ES-I3 (cell line): Measurements from ENCODE around the gene PPP6R1.

Experiments
- H3K36me3 ChIP-seq: 2 replicates; pipeline ENCODE4 v1.6.1; 2013; ENCODE audit warnings: mild to moderate bottlenecking, low read length, control low read depth, moderate library complexity; ENCODE audit not compliant: insufficient read depth
- H3K4me1 ChIP-seq: 2 replicates; pipeline ENCODE4 v1.6.1; 2013; ENCODE audit warnings: mild to moderate bottlenecking, control low read depth, low read length; ENCODE audit not compliant: insufficient read depth
- H3K9ac ChIP-seq: 2 replicates; pipeline ENCODE4 v1.6.1; 2013; ENCODE audit warnings: low read depth, mild to moderate bottlenecking, low read length, moderate library complexity
- H3K9me3 ChIP-seq: 2 replicates; pipeline ENCODE4 v1.6.1; 2013; ENCODE audit warnings: mild to moderate bottlenecking, low read length, moderate library complexity; ENCODE audit not compliant: control insufficient read depth, insufficient read depth

The PPP6R1 gene

DNA sequence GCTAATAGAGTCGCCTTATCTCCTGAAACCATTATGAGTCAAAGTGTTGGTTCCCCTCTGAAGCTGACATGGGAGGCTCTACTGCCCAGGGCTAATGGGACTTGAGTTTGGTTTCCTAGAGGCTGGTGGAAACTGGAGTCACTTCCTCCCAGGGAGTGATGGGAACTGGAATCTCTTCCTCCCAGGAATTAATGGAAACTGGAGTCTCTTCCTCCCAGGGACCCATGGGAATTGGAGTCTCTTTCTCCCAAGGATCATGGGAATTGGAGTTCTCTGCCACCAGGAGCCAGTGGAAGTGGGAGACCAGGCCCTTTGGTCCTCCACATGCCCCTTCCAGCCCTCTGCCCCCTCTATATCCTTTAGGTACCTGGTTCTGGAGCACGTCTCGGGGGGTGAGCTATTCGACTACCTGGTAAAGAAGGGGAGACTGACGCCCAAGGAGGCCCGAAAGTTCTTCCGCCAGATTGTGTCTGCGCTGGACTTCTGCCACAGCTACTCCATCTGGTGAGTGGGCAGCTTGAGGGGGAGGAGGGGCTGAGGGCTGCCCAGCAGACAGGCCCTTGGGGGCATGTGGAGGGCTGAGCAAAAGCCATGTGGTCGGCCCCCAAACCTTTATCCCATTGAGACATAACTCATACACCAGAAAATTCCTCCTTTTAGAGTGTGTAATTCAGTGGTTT is 30.4 kb upstream of the PPP6R1 start:
- no peak overlapping the region for H3K9ac ChIP-seq
- no peaks in the 10 kb centered on the region for H3K9me3 ChIP-seq
- no peaks in the 10 kb centered on the region; the same call in 1 of the 2 replicates for H3K4me1 ChIP-seq
- no peaks in the 10 kb centered on the region for H3K36me3 ChIP-seq

DNA sequence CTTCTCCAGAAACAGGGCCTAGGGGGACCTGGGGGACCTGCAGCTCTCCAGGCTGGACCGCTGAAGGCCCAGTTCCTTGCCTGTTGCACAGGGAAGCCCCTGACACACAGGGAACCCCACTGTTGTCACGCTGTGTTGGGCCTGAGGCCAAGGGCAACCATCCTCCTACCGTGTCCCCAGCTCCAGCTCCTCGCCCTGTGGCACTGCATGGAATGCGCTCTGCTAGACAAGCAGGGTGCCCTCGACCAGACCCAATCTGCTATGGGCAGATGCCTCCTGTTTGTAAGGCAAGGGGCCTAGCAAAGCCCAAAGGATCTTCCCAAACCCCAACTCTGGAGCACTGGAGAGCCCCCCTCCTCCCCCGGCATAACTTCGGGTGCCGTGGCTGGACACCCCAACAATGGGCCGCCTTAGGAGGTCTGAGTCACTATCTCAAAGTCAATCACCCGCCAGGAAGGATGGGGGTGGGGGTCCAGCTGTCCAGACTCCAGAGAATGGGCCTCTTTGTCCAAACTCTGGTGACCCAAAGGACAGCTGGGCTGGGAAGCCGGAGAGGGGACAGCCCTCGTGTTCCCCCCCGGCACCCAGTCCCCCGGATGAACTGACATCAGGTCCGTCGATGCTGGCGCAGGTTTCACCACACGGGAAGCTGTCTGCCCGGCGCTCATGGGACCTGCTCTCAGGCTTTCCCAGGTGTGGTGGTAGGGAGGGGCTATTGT is 28.7 kb upstream of the PPP6R1 start:
- Histone ChIP-seq H3K36me3 (no peaks in the 10 kb centered on the region), H3K4me1 (no peaks in the 10 kb centered on the region; the same call in 1 of the 2 replicates), H3K9ac (no peak overlapping the region), H3K9me3 (no peaks in the 10 kb centered on the region)

- no peaks in the 10 kb centered on the region for H3K36me3 ChIP-seq
- H3K9ac ChIP-seq = peak overlapping the region; percentile 41; the same call in 1 of the 2 replicates
- no peaks in the 10 kb centered on the region for H3K9me3 ChIP-seq
- H3K4me1 ChIP-seq = peaks cover 10% of the 10 kb centered on the region; the same call in 1 of the 2 replicates
Measured at GRCh38 chr19:55285229-55285890, 26.5 kb upstream of the PPP6R1 start.

DNA sequence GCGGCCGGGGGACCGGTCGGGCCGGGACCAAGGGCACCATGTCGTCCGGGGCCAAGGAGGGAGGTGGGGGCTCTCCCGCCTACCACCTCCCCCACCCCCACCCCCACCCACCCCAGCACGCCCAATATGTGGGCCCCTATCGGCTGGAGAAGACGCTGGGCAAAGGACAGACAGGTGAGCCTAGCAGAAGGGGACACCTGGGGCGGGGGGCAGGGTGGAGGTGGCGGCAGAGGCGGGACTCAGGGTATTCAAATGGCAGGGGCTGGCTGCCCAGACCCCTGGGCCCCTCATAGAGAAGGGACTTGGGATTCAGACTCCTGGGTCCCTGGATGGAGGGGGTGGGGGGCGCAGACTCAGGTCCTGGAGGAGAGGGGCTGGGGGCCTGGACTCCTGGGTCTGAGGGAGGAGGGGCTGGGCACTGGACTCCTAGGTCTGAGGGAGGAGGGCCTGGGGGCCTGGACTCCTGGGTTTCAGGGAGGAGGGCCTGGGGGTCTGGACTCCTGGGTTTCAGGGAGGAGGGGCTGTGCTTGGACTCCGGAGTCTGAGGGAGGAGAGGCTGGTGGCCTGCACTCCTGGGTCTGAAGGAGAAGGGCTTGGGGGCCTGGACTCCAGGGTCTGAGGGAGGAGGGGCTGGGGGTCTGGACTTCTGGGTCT is 25.7 kb upstream of the PPP6R1 start:
- peaks cover 10% of the 10 kb centered on the region; the same call in 1 of the 2 replicates for H3K4me1 ChIP-seq
- peak overlapping the region; percentile 41; the same call in 1 of the 2 replicates for H3K9ac ChIP-seq
- H3K9me3 ChIP-seq = no peaks in the 10 kb centered on the region
- no peaks in the 10 kb centered on the region for H3K36me3 ChIP-seq

DNA sequence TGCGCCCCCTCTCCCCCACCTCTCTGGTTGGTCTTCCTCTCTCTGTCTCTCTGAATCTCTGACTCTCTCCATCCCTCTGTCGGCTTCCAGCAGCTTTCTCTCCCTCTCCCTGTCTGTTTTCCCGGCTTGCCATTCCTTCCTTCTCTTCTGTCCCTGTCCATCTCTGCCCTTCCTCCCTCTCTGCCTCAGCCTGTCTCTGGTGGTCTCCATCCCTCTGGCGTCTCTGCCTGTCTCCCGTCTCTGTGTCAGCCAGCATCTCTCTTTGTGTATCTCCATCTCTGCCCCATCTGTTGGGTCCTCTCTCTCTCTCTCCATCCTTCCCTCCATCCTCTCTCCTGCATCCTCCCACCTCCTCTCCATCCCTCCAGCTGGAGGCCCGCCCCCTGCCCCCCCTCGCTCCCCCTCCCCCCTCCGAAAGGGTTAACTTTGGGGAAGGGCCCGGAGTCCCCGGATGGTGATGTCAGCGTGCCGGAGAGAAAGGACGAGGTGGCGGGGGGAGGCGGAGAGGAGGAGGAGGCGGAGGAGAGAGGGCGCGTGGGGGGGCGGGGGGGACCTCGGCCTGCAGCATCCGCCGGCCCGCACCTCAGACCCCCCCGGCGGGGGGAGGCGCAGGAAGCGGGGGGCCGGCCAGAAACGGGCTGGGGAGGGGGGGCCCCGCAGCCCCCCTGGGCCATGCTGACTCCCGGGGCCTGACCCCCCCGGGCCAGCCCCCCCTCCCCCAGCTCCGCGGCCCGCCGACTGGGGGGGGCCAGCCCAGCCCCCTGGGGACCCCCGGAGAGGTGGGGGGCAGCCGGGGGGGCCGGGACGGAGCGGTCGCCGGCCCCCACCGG is 24.9 kb upstream of the PPP6R1 start, which contains the start of gene BRSK1:
BRSK1 (plus strand) TSS at position 450 of the 830 bp plus-strand sequence. CDS start 446 bp downstream, outside the sequence.
- no peaks in the 10 kb centered on the region for H3K36me3 ChIP-seq
- H3K9me3 ChIP-seq = no peaks in the 10 kb centered on the region
- peak within 1 kb of the TSS; percentile 41; the same call in 1 of the 2 replicates for H3K9ac ChIP-seq
- peaks cover 13% of the 10 kb centered on the region; the same call in 1 of the 2 replicates for H3K4me1 ChIP-seq

DNA sequence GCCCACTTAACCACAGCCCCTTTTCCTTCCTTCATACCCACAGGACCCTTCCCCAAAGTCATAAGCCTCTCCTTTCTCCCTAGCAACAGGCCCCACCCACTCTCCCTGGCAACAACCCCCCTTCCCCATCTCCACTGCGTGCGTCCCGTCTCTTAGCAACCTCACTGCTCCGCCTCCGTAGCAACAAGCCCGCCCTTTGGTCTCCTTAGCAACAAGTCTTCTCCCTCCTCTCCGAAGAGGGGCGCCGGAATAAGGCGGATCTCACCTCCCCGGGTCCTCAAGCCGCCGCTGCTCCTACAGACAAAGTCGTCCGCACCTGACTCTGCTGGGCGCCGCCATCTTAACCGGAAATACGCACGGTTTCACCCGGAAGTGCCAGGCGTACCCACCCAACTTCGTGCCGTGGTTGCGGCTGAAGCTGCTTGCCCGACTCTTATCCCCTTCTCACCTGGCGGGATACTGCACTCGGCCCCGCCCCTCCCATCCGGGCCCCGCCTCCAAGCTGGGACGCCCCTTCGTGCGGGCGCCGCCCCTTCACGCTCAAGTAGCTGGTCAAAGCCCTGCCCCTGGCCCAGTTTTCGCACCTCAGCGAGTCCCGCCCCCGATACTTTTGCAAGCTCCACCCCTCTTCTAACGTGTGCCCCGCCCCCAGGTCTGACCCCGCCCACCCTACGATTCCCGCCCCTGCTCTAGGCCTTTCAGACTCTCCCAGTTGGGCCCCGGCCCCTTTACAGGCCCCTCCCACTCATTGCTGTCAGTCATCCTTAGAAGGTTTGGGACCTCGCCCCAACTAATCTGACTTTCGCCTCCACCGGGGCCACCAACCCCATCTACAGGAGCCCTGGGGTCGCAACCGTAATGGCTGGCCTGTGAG is 21.2 kb upstream of the PPP6R1 start, which contains the start of gene HSPBP1:
HSPBP1 (minus strand) TSS at position 341 of the 874 bp plus-strand sequence. CDS start 502 bp downstream, outside the sequence.
- no peaks in the 10 kb centered on the region for H3K36me3 ChIP-seq
- H3K4me1 ChIP-seq = peaks cover 13% of the 10 kb centered on the region; the same call in 1 of the 2 replicates
- peak within 1 kb of the TSS; percentile 74 for H3K9ac ChIP-seq

DNA sequence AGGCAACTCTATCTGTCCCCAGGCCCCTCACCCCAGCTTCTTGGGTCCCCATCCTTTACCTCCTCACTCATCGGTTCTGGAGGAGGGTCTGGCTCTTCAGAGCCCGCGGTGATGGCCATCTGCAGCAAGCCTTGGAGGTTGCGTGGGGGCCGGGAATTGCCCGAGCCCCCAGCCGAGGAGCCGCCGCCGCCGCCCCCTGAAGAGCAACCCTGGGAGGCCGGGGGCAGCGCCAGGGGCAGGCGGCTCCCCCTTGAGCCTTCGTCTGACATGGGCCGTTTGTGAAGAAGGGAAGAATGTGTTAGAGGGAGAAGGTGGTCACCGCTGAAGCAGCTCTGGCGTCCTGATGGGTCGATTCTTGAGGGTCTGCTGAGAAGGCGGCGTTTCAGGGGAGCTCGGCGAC is 20.5 kb upstream of the PPP6R1 start:
- Histone ChIP-seq H3K9me3 (no peaks in the 10 kb centered on the region), H3K4me1 (peaks cover 13% of the 10 kb centered on the region; the same call in 1 of the 2 replicates), H3K9ac (peak overlapping the region; percentile 74), H3K36me3 (no peaks in the 10 kb centered on the region)

More for the DNA sequence above, 21.2 kb upstream of the PPP6R1 start, which contains the start of gene HSPBP1:
- H3K9me3 ChIP-seq = no peaks in the 10 kb centered on the region

DNA sequence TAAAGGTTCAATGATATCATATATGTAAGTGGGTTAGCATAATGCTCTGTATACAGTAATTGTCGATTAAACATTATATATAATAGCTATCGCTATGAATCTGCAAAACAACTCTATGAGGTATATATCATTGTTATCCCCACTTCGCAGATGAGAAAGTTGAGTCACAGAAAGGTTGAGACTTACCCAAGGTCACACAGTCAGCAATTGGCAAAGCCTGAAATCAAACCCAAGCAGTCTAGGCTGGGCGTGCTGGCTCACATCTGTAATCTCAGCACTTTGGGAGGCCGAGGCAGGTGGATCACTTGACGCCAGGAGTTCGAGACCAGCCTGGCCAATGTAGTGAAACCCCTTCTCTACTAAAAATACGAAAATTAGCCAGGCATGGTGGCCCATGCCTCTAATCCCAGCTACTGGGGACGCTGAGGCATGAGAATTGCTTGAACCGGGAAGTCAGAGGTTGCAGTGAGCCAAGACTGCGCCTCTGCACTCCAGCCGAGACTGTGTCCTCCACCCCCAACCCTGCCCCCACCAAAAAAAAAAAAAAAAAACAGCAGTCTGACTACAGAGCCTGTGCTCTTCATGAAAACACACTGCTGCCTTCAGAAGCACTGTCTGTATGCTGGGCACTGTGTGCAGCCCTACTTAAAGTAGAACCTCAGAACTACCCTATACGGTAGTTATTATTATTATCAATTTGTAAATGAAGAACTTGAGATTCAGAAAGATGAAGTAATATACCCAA is 19.7 kb upstream of the PPP6R1 start:
- H3K36me3 ChIP-seq = no peaks in the 10 kb centered on the region
- peaks cover 13% of the 10 kb centered on the region; the same call in 1 of the 2 replicates for H3K4me1 ChIP-seq
- peak overlapping the region; percentile 74; the same call in 1 of the 2 replicates for H3K9ac ChIP-seq
- no peaks in the 10 kb centered on the region for H3K9me3 ChIP-seq

DNA sequence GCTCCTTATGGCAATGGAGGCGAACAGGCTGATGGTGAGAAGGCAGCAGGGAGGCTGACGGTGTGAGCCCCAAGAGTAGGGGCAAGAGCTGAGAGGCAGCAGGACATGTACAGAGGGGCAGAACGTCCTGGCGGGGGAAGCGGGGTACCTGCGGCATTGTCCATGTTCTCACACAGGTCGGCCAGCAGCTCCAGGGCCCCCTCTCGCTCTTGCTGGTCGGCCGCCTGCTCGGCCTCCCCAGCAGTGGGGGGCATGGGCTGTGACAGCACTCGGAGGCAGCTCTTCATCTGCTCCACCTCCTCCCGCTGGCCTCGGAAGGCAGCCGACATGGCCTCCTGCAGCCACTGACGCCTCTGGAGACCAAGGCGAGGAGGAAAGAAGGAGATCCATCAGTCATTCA is 18.7 kb upstream of the PPP6R1 start:
- Histone ChIP-seq H3K9me3 (no peaks in the 10 kb centered on the region), H3K9ac (no peak overlapping the region), H3K36me3 (no peaks in the 10 kb centered on the region), H3K4me1 (peaks cover 13% of the 10 kb centered on the region; the same call in 1 of the 2 replicates)

- H3K9ac ChIP-seq = no peak overlapping the region
Measured at GRCh38 chr19:55276720-55277430, 18.1 kb upstream of the PPP6R1 start.

DNA sequence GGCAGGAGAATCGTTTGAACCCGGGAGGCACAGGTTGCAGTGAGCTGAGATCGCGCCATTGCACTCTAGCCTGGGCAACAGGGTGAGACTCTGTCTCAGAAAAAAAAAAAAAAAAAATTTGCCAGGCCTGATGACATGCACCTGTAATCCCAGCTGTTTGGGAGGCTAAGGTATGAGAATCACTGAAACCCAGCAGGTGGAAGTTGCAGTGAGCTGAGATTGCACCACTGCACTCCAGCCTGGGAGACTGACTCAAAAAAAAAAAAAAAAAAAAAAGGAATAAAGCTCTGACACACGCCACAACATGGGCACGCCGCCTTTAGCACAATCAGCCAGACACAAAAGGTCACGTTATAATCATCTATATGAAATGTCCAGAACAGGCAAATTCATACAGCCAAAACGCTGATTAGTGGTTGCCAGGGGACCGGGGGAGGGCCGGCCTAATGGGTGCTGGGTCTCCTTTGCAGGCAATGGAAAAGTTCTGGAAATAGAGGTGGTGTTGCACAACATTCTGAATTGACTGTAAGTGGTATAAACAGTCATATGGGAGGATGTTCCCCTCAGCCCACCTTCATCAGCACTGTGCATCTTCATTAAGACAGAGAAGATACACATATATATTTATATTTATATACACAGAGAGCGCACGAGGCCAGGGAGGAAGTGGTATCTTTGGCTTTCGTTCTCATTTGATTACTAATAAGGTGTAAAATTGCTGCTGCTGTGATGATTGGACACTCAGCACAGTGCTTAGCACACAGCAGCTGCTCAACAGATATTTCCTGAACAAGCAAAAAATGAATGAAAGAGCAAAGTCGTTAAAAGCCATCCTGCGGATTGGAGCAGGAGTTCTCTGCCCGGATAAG is 17.3 kb upstream of the PPP6R1 start:
- no peaks in the 10 kb centered on the region for H3K36me3 ChIP-seq
- peaks cover 9% of the 10 kb centered on the region; the same call in 1 of the 2 replicates for H3K4me1 ChIP-seq

More at GRCh38 chr19:55276720-55277430, 18.1 kb upstream of the PPP6R1 start:
- H3K4me1 ChIP-seq = peaks cover 13% of the 10 kb centered on the region; the same call in 1 of the 2 replicates
- H3K36me3 ChIP-seq = no peaks in the 10 kb centered on the region
- H3K9me3 ChIP-seq = no peaks in the 10 kb centered on the region

More for the DNA sequence above, 17.3 kb upstream of the PPP6R1 start:
- H3K9me3 ChIP-seq = no peaks in the 10 kb centered on the region
- no peak overlapping the region for H3K9ac ChIP-seq
